ENCODE measurements around the gene MGLL. TPM values are rescaled to one million over a fixed set of nuclear protein-coding genes. Genes with fewer than 3 reads are reported as not detected.

MGLL gene
- total and polyA plus RNA-seq, 9 of the 15 experiments (the other 6 are each of a cell fraction or from before 2014, with no cell fraction given) = 0.12 to 0.32 (median 0.18) TPM; not detected in 6

DNA sequence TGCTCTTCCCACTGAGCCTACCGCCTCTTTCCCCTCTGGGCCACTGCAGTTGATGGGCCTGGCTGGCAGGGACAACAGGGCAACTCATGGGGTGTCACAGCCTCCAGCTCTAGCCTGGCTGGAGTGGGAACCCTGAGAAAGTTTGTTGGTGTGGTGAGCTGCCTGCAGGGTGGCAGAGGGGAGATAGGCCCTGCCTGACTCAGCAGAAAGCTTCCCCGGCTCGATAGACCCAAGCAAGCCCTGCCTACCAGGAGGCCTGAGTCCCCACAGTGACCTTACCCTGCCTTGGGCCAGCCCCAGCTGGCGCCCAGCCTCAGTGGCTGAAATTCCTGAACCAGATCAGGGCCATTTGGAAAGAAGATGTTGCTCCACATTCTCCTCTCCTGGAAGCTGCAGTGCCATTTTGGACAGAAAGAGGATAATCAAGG, 120.2 kb downstream of the MGLL start (continued):
- TF ChIP-seq, protein P1, sequence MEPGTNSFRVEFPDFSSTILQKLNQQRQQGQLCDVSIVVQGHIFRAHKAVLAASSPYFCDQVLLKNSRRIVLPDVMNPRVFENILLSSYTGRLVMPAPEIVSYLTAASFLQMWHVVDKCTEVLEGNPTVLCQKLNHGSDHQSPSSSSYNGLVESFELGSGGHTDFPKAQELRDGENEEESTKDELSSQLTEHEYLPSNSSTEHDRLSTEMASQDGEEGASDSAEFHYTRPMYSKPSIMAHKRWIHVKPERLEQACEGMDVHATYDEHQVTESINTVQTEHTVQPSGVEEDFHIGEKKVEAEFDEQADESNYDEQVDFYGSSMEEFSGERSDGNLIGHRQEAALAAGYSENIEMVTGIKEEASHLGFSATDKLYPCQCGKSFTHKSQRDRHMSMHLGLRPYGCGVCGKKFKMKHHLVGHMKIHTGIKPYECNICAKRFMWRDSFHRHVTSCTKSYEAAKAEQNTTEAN (CRISPR knock-in tag; IDR thresholded peaks at IDR 0.05) = no peak
- TF ChIP-seq, protein P2, sequence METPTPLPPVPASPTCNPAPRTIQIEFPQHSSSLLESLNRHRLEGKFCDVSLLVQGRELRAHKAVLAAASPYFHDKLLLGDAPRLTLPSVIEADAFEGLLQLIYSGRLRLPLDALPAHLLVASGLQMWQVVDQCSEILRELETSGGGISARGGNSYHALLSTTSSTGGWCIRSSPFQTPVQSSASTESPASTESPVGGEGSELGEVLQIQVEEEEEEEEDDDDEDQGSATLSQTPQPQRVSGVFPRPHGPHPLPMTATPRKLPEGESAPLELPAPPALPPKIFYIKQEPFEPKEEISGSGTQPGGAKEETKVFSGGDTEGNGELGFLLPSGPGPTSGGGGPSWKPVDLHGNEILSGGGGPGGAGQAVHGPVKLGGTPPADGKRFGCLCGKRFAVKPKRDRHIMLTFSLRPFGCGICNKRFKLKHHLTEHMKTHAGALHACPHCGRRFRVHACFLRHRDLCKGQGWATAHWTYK (CRISPR knock-in tag; IDR thresholded peaks at IDR 0.05) = no peak
- TF ChIP-seq SMARCE1 (IDR thresholded peaks at IDR 0.05) (no peak), POLR2AphosphoS5 (IDR thresholded peaks at IDR 0.05; ENCODE audit: control insufficient read depth, insufficient read depth, low read depth, low read length) (no peak), CBFA2T3 (IDR thresholded peaks at IDR 0.05) (0 out of 2 replicates have a peak, but pooled peaks have one; percentile 14), NFIC (IDR thresholded peaks at IDR 0.05) (no peak), NONO (IDR thresholded peaks at IDR 0.05; ENCODE audit: low read depth in 2 of 2, low read length in 1 of 2) (no peak), CBFA2T2 (conservative IDR thresholded peaks at IDR 0.05) (0 out of 2 replicates have a peak, but pooled peaks have one; percentile 5), FOXJ3 (CRISPR knock-in tag; IDR thresholded peaks at IDR 0.05) (no peak), ARID1B (IDR thresholded peaks at IDR 0.05) (peak; percentile 52), TAF15 (IDR thresholded peaks at IDR 0.05; ENCODE audit: low read depth, low read length) (no peak), RBFOX2 (IDR thresholded peaks at IDR 0.05; ENCODE audit: low read depth, low read length) (0 out of 2 replicates have a peak, but pooled peaks have one; percentile 19), MAFG (tag; conservative IDR thresholded peaks at IDR 0.05) (peak; percentile 86), NFE2 (IDR thresholded peaks at IDR 0.05; ENCODE audit: low read depth) (peak; percentile 85)
- TF ChIP-seq, protein P3, sequence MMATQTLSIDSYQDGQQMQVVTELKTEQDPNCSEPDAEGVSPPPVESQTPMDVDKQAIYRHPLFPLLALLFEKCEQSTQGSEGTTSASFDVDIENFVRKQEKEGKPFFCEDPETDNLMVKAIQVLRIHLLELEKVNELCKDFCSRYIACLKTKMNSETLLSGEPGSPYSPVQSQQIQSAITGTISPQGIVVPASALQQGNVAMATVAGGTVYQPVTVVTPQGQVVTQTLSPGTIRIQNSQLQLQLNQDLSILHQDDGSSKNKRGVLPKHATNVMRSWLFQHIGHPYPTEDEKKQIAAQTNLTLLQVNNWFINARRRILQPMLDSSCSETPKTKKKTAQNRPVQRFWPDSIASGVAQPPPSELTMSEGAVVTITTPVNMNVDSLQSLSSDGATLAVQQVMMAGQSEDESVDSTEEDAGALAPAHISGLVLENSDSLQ (IDR thresholded peaks at IDR 0.05) = no peak
- TF ChIP-seq, protein P4, sequence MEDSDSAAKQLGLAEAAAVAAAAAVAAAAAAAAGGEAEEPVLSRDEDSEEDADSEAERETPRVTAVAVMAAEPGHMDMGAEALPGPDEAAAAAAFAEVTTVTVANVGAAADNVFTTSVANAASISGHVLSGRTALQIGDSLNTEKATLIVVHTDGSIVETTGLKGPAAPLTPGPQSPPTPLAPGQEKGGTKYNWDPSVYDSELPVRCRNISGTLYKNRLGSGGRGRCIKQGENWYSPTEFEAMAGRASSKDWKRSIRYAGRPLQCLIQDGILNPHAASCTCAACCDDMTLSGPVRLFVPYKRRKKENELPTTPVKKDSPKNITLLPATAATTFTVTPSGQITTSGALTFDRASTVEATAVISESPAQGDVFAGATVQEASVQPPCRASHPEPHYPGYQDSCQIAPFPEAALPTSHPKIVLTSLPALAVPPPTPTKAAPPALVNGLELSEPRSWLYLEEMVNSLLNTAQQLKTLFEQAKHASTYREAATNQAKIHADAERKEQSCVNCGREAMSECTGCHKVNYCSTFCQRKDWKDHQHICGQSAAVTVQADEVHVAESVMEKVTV (CRISPR knock-in tag; IDR thresholded peaks at IDR 0.05) = no peak
- TF ChIP-seq, protein P5, sequence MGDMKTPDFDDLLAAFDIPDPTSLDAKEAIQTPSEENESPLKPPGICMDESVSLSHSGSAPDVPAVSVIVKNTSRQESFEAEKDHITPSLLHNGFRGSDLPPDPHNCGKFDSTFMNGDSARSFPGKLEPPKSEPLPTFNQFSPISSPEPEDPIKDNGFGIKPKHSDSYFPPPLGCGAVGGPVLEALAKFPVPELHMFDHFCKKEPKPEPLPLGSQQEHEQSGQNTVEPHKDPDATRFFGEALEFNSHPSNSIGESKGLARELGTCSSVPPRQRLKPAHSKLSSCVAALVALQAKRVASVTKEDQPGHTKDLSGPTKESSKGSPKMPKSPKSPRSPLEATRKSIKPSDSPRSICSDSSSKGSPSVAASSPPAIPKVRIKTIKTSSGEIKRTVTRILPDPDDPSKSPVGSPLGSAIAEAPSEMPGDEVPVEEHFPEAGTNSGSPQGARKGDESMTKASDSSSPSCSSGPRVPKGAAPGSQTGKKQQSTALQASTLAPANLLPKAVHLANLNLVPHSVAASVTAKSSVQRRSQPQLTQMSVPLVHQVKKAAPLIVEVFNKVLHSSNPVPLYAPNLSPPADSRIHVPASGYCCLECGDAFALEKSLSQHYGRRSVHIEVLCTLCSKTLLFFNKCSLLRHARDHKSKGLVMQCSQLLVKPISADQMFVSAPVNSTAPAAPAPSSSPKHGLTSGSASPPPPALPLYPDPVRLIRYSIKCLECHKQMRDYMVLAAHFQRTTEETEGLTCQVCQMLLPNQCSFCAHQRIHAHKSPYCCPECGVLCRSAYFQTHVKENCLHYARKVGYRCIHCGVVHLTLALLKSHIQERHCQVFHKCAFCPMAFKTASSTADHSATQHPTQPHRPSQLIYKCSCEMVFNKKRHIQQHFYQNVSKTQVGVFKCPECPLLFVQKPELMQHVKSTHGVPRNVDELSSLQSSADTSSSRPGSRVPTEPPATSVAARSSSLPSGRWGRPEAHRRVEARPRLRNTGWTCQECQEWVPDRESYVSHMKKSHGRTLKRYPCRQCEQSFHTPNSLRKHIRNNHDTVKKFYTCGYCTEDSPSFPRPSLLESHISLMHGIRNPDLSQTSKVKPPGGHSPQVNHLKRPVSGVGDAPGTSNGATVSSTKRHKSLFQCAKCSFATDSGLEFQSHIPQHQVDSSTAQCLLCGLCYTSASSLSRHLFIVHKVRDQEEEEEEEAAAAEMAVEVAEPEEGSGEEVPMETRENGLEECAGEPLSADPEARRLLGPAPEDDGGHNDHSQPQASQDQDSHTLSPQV (IDR thresholded peaks at IDR 0.05) = 0 out of 2 replicates have a peak, but pooled peaks have one; percentile 71
- TF ChIP-seq, protein P6, sequence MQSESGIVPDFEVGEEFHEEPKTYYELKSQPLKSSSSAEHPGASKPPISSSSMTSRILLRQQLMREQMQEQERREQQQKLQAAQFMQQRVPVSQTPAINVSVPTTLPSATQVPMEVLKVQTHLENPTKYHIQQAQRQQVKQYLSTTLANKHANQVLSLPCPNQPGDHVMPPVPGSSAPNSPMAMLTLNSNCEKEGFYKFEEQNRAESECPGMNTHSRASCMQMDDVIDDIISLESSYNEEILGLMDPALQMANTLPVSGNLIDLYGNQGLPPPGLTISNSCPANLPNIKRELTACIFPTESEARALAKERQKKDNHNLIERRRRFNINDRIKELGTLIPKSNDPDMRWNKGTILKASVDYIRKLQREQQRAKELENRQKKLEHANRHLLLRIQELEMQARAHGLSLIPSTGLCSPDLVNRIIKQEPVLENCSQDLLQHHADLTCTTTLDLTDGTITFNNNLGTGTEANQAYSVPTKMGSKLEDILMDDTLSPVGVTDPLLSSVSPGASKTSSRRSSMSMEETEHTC (IDR thresholded peaks at IDR 0.05) = no peak
